Measurements from ENCODE around the gene NKAIN1.
"Not testable (repeated sequence)": the region's sequence is repeated elsewhere in the genome, so short reads cannot be mapped to it uniquely, and the experiment has no call there.

The NKAIN1 gene

DNA sequence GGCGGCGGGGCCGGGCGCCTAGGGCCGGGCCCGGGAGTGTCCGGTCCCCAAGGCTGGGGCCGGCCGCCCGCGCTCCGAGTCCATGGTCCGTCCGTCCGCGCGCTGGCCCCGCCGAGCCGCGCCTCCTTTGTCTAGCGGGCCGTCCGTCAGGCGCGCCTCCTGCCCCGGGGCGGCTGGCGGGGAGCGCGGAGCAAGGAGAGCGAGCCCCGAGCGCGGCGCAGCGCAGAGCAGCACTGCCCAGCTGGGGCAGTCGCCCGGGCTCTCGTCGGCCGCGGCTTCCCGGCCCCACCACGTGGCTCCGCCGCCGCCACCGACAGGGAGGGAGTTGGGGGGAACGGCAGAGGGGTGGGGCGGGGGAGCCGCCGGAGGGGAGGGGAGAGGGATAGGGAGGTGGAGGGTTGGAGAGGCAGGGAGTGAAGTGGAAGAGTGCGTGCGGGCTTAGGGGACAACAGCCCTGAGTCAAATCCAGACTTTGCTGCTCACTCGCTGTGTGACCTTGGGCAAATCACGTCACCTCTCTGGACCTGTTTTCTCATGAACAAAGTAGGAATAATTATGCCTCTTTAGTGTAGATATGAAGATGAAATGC, at the start of gene NKAIN1:
Gene NKAIN1, minus strand, starts transcription at position 235 of the 589 bp plus-strand sequence. CDS start 340 bp downstream, outside the sequence.
- DNase-seq = no peak

DNA sequence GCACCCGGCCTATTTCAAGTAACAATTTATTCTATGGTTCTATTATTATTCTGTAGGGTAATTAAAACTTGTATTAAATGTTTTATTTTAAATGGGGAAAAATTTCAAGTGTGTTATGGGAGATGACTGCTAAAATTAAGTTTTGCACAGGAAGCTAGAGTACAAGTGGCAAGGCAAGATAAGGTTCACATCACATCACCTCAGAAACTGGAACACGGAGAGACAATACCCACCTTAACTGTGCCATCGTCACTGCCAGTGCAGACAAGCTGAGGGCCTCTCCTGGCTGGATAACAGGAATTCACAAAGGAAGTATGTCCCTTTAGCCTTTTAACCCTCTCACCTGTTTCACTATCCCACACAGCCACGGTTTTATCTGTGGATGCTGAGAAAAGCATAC, 49.3 kb upstream of the NKAIN1 start:
- no peak for DNase-seq

DNA sequence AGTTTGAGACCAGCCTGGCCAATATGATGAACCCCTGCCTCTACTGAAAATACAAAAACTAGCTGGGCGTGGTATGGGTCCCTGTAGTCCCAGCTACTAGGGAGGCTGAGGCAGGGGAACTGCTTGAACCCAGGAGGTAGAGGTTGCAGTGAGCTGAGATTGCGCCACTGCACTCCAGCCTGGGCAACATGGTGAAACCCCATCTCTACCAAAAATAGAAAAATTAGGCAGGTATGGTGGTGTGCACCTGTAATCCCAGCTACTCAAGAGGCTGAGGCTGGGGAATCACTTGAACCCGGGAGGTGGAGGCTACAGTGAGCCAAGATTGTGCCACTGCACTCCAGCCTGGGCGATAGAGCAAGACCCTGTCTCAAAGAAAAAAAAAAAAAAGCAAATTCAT, 48.1 kb upstream of the NKAIN1 start:
- not testable (repeated sequence) for DNase-seq

DNA sequence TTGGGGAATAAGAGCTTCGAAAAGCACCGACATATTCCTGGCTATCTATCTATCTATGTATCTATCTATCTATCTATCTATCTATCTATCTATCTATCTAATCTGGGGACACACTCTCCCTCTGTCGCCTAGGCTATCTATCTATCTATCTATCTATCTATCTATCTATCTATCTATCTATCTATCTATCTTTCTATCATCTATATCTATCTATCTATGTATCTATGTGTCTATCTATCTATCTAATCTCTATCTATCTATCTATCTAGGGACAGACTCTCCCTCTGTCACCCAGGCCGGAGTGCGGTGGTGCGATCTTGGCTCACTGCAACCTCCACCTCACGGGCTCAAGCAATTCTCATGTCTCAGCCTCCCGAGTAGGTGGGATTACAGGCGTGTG, 42.7 kb upstream of the NKAIN1 start:
- not testable (repeated sequence) for DNase-seq

DNA sequence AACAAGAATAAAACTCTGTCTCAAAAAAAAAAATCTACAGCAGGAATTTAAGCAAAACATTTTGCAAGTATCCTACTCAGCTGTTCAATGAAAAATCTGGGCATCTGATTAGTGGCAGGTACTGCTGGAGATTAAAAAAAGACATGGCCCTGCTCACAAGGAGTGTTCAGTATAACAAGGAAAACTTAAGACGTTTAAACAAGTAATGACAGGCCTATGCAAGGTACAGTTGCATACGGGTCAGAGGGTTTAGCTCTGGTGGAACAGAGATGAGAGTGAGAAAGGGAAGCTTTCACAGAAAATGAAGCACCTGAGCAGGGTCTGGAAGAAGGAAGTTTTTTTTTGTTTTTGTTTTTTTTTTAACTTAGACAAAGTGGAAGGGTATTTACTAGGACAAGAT, 33.9 kb upstream of the NKAIN1 start:
- no peak for DNase-seq

DNA sequence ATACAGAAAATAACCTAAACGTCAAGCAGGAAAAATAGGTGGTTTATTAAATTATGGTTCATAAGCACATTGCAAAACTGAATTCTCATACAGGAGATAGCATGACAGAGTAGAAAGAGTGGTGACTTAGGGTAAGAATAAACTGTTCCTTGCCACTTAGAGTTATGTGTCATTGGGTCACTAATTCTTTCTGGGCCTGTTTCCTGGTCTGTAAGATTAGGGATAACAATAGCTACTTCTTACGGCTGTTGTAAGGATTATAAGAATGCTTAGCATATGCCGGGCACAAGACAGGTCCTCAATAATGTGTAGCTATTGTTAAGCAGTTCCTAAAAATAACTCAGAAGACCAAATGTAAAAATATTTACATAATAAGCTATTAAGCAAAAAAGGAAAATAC, 32.7 kb upstream of the NKAIN1 start:
- no peak for DNase-seq

DNA sequence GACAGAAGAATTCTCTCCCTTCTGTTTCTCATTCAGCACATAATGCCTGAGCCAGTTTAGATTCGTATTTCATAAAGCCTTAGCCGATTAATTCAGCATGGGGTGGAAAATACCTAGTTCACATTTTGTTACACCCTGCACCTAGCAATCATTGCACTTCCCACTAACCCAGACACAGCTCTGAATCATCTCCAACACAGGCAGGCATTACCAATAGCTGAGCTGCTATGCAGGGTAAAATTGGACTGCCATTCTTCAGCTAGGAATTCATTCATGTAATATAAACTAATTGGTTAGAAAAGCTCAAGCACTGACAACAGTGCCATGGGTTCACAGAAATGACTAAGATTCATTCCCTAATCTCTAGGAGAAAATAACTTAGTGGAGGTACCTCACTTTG, 26.9 kb upstream of the NKAIN1 start:
- DNase-seq = no peak

DNA sequence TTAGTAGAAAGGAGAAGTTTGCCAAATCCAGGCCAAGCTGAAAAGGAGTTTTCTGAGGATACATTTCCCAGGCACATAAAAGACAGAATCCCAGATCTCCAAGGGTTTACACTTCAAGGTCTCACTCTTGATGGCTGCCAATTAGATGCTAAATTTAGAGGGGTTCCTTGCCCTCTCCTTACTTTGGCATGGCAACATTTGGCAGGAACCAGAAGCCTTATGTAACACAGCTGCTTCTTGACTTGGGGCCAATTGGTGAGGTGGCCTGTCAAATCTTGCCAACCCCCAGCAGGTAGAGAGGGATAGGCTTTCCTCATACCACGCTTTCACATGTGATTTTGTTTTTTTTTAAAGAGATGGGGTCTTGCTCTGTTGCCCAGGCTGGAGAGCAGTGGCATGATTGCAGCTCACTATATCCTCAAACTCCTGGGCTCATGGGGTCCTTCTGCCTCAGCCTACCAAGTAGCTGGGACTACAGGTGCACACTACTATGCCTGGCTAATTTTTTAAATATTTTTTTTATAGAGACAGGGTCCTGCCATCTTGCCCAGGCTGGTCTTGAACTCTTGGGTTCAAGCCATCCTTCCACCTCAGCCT, 25.2 kb upstream of the NKAIN1 start:
- DNase-seq = no peak

DNA sequence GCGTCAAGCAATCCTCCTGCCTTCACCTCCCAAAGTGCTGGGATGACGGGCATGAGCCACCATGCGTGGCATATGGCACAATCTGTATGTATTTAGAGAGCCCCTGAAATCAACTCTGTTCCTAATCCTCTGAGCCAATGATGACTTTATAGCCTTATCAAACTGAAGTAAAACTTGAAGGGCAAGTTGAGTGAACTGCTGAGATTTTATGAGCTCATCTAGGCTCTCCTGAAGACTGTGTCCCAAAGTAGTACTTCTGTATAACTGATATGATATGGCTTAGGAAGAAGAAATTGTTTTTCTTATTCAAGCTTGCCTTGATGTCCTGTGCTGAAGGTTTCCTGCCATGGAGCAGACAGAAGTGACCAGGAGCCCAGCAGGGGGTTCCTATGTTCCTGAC, 23.7 kb upstream of the NKAIN1 start:
- no peak for DNase-seq

DNA sequence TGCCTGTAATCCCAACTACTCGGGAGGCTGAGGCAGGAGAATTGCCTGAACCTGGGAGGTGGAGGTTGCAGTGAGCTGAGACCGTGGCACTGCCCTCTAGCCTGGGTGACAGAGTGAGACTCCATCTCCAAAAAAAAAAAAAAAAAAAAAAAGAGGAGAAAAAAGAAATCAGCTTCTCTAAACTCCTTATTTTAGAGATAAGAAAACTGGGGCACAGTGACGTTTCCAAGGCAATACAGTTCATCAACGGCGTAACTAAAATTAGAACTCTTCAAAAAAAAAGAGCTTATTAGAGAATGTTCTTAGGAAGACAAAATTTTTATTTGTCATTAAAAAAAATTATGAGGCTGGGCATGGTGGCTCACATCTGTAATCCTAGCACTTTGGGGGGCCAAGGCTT, 22.7 kb upstream of the NKAIN1 start:
- DNase-seq = not testable (repeated sequence)

DNA sequence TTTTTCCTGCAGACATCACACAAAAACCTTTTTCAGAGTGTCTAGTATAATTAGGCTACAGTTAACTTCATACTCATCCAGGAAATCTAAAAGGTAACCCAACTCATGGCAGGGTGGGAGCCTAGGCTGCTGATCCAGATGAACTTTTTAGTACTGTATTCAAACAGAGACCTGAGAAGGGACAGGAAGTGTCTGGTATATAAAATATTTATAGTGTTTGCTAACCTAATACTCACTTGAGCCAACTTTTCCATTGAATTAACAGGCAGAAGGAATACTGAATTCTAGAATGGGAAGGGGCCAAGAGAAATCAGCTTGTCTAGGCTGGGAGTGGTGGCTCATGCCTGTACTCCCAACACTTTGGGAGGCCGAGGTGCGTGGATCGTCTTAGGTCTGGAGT, 22.2 kb upstream of the NKAIN1 start:
- no peak for DNase-seq

DNA sequence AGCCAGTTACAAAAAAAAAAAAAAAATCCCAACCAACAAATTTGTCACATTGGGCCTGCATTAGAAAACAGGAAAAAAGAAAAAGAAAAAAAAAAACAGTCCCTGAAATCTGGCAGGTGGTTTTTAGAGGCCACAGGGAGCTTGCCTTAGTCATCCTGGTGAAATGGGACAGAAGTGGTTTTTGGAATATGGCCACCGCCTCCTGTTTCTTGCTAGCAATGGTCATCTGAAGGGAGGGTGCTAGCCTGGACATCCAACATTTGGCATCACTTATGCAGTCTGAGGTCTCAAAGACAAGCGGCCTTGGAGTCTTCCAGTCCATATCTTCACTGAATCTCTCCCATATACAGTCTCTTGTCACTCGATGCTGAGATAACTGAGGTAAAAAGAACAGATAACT, 20.1 kb upstream of the NKAIN1 start:
- no peak for DNase-seq

DNA sequence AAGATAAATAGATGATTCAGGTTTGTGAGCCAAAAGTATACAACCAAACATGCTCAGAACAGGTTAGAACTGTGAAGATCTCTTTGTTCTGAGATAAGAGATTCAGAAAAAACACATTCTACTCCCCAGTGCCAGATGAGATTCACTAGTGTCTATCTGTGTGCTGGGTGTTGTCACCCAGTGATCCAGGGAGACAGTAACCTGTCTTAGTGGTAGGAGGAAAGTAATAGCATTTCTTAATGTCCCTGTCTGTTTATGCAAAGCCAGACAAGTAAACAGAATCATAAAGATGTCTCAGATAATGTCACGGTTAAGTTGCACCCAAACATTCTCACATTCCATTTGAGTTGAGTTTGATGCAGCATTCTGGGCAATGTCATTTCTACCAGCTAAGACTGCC, 18.9 kb upstream of the NKAIN1 start:
- no peak for DNase-seq

DNA sequence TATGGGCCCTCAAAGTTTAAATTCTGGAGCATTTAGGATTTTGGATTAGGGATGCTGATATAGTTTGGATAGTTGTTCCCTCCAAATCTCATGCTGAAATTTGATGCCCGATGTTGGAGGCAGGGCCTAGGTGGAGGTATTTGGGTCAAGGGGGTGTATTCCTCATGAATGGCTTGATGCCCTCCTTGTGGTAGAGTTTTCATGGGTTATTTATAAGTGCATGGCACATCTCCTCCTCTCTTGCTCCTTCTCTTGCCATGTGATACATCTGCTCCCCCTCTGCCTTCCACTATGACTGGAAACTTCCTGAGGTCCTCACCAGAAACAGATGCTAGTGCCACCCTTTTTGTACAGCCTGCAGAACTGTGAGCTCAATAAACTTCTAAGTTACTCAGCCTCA, 17.5 kb upstream of the NKAIN1 start:
- no peak for DNase-seq

DNA sequence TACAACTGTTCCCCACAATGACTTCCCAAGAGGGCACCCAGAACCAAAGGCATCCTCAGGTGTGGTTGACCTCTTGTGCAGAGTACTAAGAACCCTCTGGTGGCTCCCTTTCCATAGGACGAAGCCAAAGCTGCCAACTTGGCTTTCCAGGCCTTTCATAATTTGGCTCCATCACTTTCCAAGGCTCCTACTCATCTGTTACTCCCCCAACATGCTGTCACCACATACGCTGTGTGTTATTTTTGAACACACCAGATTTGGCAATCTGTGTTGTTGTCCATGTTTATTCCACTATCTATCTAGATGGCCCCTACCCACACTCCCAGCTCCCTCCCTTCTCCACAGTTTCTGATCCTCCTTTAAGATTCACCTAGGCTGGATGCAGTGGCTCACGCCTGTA, 10.2 kb upstream of the NKAIN1 start:
- no peak for DNase-seq

DNA sequence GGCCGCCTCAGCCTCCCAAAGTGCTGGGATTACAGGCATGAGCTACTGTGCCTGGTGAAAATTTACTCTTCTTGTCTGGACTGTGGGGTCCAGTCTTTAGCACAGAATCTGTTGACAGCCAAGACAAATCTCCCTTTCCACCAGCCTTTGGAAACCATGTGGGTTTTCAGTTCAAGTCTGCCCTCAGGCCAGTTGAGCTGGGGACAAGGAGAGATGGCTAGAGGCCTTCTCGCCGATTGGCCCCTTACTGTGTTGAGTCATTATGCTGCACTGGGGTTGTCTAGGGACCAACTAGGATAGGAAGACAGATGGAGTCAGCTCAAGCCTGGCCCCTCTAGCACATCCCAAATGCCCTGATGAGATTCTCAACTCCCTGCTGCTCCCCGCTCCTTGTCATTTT, 8.6 kb upstream of the NKAIN1 start:
- DNase-seq = no peak

DNA sequence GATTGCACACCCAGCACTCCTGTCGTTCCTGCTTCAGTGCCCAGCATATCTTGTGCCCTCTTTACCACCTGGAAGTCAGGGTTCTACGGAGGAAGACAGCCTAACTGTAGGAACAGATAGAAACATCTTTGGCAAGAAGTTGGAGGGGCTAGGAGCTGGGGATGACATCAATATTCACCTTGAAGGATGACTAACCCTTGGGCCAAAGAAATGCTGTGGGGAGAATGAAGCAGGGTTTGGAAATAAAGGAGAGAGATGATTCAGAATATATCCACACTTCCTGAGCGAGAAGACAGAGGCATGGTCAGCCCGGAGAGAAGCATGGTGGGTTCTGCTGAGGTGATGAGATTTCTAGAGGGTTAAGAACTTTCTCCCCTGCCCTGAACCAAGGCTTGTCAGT, 4.6 kb upstream of the NKAIN1 start:
- no peak for DNase-seq

DNA sequence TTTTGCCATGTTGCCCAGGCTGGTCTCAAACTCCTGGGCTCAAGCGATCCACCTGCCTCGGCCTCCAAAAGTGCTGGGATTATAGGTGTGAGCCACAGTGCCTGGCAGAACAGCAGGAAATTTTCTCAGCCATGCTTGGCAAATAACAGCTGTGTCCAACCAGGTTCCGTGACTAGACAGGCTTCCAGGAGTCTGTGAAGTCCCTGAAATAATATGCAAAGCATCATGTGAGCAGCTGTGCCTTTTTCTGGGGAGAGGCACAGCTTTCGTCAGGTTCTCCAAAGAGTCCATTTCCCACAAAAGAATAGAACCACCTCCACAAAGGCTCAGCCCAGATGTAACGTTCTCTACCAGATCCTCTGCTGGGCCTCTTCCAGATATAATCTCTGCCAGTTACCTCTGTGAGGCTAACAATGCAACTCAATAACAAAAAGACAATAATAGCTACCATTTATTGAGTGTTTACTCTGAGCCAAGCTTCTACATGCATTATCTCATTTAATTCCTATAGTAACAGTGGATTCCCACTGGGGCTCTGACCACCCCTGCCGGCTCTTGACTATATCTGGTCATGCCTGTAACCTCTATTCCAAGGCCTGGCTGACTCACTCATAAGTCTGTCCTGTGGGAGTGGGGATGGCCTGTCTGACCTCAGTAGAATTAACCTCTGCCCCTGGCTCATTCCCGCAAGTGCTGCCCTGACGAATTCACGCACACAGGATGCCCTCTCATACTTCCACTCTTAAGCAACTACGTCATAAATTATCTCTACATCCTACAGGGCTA, 4.0 kb upstream of the NKAIN1 start:
- no peak for DNase-seq

DNA sequence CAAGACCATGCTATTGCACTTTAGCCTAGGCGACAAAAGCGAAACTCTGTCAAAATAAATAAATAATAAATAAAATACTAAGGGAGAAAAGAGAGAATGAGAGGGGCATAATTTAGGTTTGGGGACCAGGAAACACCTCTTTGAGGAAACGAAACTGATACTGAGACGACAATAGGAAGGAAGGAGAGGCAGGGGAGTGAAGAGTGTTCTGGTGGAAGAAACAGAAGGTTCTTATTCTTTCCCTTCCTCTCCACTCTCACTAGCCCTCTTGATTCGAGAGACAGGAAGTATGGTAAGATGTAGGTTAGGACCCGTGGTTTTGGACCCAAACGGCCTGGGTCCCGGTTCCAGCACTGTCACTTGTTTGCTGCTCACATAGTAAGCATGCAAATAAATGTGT, 1.6 kb upstream of the NKAIN1 start:
- DNase-seq = no peak

DNA sequence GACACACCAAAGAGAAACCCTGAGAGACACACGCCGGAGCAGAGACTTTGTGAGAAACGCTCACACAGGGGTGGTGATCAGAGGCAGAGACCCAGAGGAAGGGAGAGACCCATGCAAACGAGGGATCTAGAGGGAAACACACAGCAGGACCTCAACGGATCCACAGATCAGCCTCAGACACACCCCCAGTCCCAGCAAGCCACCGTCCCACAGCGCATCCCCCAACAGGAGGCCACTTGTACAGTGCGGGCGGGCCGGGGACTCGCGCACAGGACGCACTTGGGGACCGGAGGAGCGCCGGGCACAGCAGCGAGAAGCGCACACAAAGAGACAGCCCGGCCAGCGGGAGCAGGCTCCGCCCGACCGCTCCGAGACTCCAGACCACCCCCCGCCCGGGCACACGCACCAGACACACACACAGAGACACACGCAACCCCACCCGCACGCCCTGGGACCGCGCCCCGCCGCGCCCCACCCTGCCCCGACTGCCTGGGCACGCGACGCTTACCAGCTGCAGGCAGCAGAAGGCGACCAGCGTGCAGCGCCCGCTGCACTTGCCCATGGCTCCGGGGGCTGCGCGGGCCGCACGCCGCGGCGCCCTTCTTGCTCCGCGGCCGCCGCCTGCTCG, 587 bp downstream of the NKAIN1 start:
- no peak for DNase-seq

DNA sequence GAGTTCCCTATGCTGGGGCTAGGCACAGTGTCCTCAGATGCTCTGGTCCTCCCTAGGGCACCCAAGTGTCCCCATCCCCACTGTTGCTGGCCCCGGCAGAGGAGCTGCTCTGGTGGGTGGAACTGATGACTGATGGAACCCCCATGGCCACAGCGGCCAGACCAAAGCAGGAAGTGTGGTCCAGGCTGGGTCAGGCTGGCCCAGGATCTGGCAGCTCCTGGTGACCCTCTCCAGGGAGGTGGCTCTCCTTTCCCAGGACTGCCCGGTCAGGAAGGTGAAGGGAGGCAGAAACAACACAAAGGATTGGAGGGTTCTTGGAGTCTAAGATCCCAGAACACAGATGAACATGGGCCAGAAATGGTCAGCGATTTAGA, 1.1 kb downstream of the NKAIN1 start:
- no peak for DNase-seq

DNA sequence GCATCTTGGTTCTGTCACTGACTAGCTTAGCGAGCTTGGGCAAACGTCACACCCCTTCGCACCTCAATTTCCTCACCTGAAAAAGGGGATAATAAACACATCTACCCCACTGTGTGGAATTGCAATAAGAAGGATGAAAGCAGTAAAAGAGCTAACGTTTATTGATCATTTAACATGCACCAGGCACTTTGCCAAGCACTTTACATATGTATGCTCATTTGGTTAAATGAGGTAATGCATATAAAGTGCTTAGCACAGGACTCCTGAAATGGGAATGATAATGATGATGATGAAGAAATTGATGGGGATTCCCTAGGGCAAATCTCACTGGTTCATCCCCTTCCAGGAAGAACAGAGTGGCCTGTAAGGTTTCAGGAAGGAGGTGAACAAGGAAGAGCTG, 4.8 kb downstream of the NKAIN1 start:
- no peak for DNase-seq

DNA sequence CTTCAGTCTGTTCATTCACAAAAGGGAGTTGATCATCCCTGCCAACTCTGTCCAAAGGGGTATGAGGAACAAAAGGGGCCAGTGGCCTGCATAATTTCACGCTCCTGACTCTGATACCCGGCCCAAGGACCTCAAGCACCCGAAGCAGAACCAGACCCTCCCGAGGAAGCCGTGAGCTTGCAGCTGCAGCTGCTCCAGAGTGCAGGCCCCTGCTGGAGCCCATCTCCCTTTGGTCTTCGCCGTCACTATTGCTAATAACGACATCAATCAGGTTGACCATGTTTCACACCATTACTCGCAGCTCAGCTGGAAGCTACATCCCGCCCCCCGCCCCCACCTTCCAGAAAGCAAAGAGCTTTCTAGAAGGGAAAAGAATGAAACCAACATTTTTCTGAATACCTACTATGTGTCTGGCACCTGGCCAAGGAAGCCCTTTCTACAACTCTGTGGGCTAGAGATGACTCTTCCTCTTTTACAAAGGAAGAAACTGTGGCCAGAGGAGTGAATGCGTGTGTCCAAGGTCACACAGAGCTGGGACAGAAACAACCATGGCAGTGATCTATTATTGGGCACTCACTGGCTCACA, 5.5 kb downstream of the NKAIN1 start:
- DNase-seq = no peak

DNA sequence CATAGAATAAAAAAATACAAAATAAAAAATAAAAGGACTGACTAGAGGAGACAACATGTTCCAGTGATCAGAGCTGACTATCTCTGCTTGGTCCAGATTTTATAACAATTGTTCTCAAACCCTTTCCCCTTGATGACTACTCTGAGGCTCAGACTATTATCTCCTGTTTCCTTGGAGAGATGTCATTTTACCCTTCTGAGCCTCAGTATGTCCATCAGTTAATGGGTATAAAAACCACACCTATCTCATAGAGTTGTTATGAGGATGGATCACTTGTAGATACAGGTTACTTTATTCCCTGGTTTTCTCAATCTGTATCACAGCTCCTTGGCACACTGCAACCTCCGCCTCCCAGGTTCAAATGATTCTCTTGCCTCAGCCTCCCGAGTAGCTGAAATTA, 7.0 kb downstream of the NKAIN1 start:
- DNase-seq = no peak
